GM21423 (cell line): ENCODE results near the gene TNFAIP8L1.
A peak's percentile ranks its signal among the peaks of the same experiment; 100 is the strongest.
"Not testable (repeated sequence)": the region's sequence is repeated elsewhere in the genome, so short reads cannot be mapped to it uniquely, and the experiment has no call there.

Experiments used
- ATAC-seq: cut with Tn5 transposase; IDR thresholded peaks from one replicate; pipeline ENCODE4 v1.9.1; 2021; ENCODE audit warnings: mild to moderate bottlenecking, moderate library complexity; ENCODE audit not compliant: unreplicated experiment

The TNFAIP8L1 gene

DNA sequence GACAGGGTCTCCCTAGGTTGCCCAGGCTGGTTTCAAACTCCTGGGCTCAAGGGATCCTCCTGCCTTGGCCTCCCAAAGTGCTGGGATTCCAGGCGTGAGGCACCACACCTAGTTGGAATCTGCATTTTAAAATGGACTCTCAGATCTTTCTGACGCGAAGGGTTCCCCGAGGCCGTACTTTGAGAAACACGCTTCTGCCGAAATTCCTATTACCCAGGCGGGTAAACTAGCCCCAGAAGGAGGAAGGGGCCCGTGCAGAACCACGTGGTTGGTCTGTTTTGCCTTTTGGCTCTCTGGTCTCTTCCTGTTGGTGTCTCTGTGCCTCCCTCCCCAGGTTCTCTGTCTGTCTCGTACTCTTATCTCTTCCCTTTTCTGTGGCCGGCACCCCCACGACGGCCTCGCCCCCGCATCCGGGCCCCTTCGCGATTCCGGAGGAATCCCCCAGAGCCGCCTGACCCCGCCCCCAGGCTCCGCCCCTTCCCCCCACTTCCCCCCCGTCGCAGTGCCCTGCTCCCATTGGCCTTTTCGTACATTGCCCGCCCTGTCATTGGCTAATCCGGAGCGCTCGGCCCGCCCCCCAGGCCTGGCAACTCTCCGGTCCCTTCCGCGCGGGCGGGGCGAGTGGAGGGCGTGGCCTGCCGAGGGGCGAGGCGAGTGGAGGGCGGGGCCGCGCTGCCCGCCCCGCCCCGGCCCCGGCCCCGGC is at the start of gene TNFAIP8L1:
TSS of gene TNFAIP8L1 (plus strand) at position 689 of the 703 bp plus-strand sequence. CDS start 12,354 bp downstream, outside the sequence.
- peak; percentile 78 for ATAC-seq

- no peak for ATAC-seq
Observed at GRCh38 chr19:4589579-4590410, 49.5 kb upstream of the TNFAIP8L1 start.

DNA sequence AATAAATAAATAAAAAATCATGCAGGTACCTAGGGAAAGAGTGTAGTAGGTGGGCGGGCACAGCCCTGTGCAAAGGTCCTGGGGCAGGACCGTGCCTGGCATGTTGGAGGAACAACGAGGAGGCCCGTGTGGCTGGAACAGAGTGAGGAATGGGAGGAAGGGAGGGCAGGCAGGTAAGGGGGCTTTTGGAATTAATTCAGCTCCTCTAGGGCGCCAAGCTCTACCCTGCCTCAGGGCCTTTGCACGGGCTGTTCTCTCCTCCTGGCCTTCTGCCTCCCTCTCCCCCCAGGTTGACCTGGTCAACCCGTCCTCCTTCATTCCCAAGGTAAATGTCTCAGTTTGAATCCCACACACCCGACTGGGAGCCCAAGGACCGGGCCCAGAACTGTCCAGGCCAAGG is 48.8 kb upstream of the TNFAIP8L1 start:
- no peak for ATAC-seq

GRCh38 chr19:4591320-4591719 is 48.0 kb upstream of the TNFAIP8L1 start:
- no peak for ATAC-seq

GRCh38 chr19:4592445-4592844 is 46.9 kb upstream of the TNFAIP8L1 start:
- ATAC-seq = no peak

DNA sequence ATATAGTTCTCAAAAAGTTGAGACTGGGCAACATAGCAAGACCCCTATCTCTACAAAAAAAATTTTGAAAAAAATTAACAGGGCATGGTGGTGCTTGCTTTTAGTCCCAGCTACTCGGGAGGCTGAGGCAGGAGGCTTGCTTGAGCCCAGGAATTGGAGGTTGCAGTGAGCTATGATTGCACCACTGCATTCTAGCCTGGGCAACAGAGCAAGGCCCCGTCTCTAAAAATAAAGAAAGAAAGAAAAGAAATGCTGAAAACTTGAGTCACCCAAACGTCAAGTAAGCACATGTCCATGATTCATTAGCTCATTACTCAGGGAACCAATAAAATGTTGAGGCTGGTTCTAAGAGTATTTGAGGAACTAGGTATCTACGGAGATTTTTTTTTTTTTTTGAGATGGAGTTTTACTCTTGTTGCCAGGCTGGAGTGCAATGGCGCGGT is 45.9 kb upstream of the TNFAIP8L1 start:
- no peak for ATAC-seq

GRCh38 chr19:4594201-4594600 is 45.1 kb upstream of the TNFAIP8L1 start:
- ATAC-seq = no peak

- ATAC-seq = not testable (repeated sequence)
Observed at GRCh38 chr19:4595158-4595557, 44.2 kb upstream of the TNFAIP8L1 start.

GRCh38 chr19:4596033-4596904 is 43.0 kb upstream of the TNFAIP8L1 start:
- no peak for ATAC-seq

DNA sequence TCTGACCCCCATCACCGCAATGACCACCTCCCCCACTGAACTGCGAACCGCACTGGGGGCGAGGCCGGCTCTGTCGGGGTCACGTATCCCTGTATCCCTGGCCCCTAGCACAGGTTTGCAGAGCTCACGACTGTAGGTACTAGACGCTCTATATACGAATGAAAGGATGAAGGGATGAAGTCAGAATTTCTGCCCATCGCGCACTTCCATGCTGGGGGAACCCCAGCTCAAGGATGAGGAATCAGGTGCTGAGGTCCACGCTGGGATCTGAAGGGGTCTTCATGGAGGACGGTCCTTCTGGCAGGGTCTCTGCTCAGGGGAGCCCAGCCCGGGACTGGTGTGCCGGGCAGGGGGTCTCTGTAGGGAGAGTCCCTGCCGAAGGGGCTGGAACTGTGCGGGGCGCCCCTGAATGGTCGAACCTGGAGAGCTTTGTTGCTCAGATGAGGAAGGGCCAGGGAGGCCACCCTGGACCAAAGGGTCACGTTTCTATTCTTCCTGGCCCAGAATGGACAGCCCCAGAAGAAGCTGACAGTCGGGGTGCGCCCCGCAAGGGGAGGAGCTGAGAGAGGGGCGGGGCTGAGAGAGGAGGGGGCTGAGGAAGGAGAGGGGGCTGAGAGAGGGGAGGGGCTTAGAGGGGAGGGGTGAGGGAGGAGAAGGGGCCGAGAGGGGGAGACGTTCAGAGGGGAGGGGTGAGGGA is 41.9 kb upstream of the TNFAIP8L1 start:
- ATAC-seq = no peak

DNA sequence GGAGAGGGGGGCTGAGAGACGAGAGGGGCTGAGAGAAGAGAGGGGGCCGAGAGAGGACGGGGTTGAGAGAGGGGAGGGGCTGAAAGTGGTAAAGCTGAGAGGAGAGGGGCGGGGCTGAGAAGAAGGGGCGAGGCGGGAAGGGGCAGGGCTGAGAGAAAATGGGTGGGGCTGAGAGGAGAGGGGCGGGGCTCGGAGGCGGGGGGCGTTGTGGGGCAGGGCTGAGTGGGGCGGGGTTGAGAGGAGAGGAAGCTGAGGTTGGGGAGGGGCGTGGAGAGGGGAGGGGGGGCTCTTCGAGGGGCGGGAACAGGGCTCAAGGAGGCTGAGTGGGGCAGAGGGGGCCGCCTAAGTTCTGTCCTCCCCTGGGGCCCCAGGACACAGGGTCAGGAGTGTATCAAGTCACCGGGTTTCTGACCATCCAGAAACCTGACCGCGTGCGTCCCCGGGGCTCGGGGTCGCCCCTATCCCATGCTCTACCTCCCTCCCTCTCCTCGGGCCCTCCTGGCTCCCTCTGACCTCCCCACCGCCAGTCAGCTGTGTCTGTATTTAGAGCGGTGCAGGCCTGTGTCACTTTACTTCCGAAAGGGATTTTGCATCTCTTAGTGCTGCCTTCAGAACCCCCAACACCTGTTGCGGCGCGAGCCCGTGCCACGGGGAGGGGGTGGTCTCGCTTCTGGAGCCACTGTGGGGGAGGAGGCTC is 41.2 kb upstream of the TNFAIP8L1 start:
- no peak for ATAC-seq

- ATAC-seq = no peak
Observed at GRCh38 chr19:4598712-4599111, 40.6 kb upstream of the TNFAIP8L1 start.

DNA sequence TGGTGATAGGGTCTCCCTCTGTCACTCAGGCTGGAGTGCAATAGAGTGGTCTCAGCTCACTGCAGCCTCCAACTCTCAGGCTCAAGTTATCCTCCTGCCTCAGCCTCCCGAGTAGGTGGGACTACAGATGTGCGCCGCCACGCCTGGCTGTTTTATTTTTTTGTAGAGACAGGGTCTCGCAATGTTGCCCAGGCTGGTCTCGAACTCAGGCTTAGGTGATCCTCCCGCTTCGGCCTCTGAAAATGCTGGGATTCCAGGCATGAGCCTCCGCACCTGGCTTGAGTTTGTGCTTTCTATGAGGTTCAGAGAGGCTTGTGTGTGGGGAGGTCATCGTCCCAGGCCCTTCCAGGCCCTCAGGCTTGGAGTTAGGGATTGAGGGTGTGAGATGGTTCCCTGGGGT is 39.2 kb upstream of the TNFAIP8L1 start:
- no peak for ATAC-seq

GRCh38 chr19:4600893-4601292 is 38.4 kb upstream of the TNFAIP8L1 start:
- ATAC-seq = no peak

- ATAC-seq = no peak
Observed at GRCh38 chr19:4602173-4602788, 37.0 kb upstream of the TNFAIP8L1 start.

DNA sequence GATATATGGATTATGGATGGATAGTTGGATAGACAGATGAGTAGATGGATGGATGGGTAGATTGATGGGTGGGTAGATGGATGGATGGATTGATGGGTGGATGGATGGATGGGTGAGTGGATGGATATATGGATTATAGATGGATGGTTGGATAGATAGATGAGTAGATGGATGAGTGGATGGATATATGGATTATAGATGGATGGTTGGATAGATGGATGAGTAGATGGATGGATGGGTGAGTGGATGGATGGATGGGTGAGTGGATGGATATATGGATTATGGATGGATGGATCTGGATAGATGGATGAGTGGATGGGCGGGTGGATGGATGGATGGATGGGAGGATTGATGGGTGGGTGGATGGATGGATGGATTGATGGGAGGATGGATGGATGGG is 36.4 kb upstream of the TNFAIP8L1 start:
- no peak for ATAC-seq

GRCh38 chr19:4604912-4605311 is 34.4 kb upstream of the TNFAIP8L1 start:
- no peak for ATAC-seq

DNA sequence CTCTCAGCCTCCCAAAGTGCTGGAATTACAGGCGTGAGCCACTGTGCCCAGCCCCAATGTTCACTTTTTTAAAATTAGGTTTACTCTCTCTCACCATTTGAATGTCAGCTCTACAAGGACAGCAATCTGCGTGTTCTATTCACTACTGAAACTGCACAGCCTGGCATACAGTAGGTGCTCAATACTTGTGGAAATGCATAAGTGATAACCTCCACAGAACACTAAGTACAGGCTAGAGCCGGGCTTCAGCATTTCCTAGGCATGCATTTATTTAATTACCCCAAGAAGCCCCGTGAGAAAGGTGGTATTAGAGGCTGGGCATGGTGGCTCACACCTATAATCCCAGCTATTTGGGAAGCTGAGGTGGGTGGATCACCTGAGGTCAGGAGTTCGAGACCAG is 33.1 kb upstream of the TNFAIP8L1 start:
- ATAC-seq = no peak

DNA sequence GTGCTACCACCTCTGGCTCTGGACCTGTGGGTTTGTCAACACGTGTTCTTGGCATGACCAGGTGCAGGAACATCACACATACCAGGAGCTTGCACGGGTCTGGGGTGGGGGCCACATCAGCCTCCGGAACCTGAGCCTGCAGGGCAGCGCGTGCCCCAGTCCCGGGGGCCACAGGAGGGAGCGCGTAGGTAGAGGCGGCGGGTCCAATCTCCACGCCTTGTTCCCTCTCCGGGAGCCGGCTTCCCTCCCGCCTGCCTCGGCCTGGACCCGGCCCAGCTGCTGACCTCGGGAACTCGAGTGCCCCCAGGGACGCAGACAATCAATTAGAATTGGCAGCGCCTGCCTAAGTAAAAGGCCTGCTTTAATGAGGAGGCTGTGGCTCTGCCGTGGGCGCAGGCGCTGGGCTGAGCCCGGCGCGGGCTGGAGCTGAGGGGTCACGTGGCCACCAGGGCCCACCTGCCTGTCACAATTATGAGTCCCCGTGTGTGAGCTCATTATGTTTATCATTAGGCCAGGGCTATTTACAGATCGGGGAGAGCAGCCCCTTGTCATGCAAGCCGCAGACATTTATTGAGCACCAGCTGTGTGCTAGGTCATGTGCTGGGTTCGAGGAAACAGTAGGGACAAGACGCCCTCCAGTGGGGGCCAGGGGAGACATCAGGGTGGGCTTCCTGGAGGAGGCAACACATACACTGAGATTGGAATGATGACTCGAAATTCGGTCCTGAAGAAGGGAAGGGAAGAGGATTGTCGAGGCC is 32.2 kb upstream of the TNFAIP8L1 start:
- no peak for ATAC-seq
